ENCODE results near the gene CPVL. TPM values are rescaled to one million over a fixed set of nuclear protein-coding genes. Genes with fewer than 3 reads are reported as not detected.

The CPVL gene
- total RNA-seq, 3 donors from 2014 or later (not counting 1 experiment from before 2014, with no cell fraction given) = 4.9 to 11.6 (median 9.8) TPM

GRCh38 chr7:29005829-29006228 lies 140.5 kb downstream of the CPVL start:
- no peaks in the 10 kb centered on the region for H3K9me3 ChIP-seq (ENCODE audit: control insufficient read depth, insufficient read depth, low read length)
- H3K4me3 Mint-ChIP-seq = no peak overlapping the region
- H3K27me3 Mint-ChIP-seq (ENCODE audit: low read depth in 2 of 2) = peaks cover 4 to 26% of the 10 kb centered on the region in 2 donors
- ATAC-seq (no peak), DNase-seq (no peak)
- no peaks in the 10 kb centered on the region for H3K4me1 ChIP-seq (ENCODE audit: control insufficient read depth, insufficient read depth, low read length)
- no peak overlapping the region for H3K27ac ChIP-seq (ENCODE audit: low read length)
- no peaks in the 10 kb centered on the region for H3K36me3 Mint-ChIP-seq
- no peaks in the 10 kb centered on the region for H3K27me3 ChIP-seq (ENCODE audit: control insufficient read depth, insufficient read depth, low read length)
- H3K4me1 Mint-ChIP-seq = no peaks in the 10 kb centered on the region
- intact Hi-C loops (cut with micrococcal nuclease) = no loop called here
- no peak overlapping the region for H3K4me3 ChIP-seq (ENCODE audit: low read length)
- H3K27ac Mint-ChIP-seq = no peak overlapping the region
- no peaks in the 10 kb centered on the region for H3K9me3 Mint-ChIP-seq
- H3K36me3 ChIP-seq (ENCODE audit: control insufficient read depth, insufficient read depth, low read length) = no peaks in the 10 kb centered on the region
- no peak for TF ChIP-seq CTCF (IDR thresholded peaks at IDR 0.05)
- WGBS (ENCODE audit: insufficient coverage) = 92% methylated on average over 3 of the region's 3 CpGs

- no peaks in the 10 kb centered on the region for H3K4me1 ChIP-seq (ENCODE audit: control insufficient read depth, insufficient read depth, low read length)
- no peaks in the 10 kb centered on the region for H3K4me1 Mint-ChIP-seq
- intact Hi-C loops (cut with micrococcal nuclease) = no loop called here
- TF ChIP-seq CTCF (IDR thresholded peaks at IDR 0.05) = no peak
- H3K27me3 Mint-ChIP-seq (ENCODE audit: low read depth in 2 of 2) = peaks cover 6 to 30% of the 10 kb centered on the region in 2 donors
- WGBS (ENCODE audit: insufficient coverage) = 75% methylated on average over 1 of the region's 1 CpG
- no peak for DNase-seq
- H3K4me3 ChIP-seq (ENCODE audit: low read length) = no peak overlapping the region
- no peaks in the 10 kb centered on the region for H3K36me3 Mint-ChIP-seq
- no peaks in the 10 kb centered on the region for H3K9me3 Mint-ChIP-seq
- no peaks in the 10 kb centered on the region for H3K27me3 ChIP-seq (ENCODE audit: control insufficient read depth, insufficient read depth, low read length)
- no peaks in the 10 kb centered on the region for H3K36me3 ChIP-seq (ENCODE audit: control insufficient read depth, insufficient read depth, low read length)
- no peak overlapping the region for H3K27ac ChIP-seq (ENCODE audit: low read length)
- H3K9me3 ChIP-seq (ENCODE audit: control insufficient read depth, insufficient read depth, low read length) = no peaks in the 10 kb centered on the region
- ATAC-seq = no peak
- H3K27ac Mint-ChIP-seq = no peak overlapping the region
- H3K4me3 Mint-ChIP-seq = no peak overlapping the region
These were observed 140.9 kb downstream of the CPVL start for GRCh38 chr7:29005406-29005805.

GRCh38 chr7:29003703-29004102 lies 142.6 kb downstream of the CPVL start:
- Mint-ChIP-seq H3K4me3 (no peak overlapping the region), H3K27ac (no peak overlapping the region), H3K4me1 (no peaks in the 10 kb centered on the region), H3K27me3 (ENCODE audit: low read depth in 2 of 2) (peaks cover 9 to 30% of the 10 kb centered on the region in 2 donors), H3K9me3 (no peaks in the 10 kb centered on the region), H3K36me3 (no peaks in the 10 kb centered on the region)
- intact Hi-C loops (cut with micrococcal nuclease) = no loop called here
- WGBS (ENCODE audit: insufficient coverage) = 86% methylated on average over 5 of the region's 5 CpGs
- no peak overlapping the region for H3K4me3 ChIP-seq (ENCODE audit: low read length)
- DNase-seq = no peak
- no peaks in the 10 kb centered on the region for H3K4me1 ChIP-seq (ENCODE audit: control insufficient read depth, insufficient read depth, low read length)
- H3K9me3 ChIP-seq (ENCODE audit: control insufficient read depth, insufficient read depth, low read length) = no peaks in the 10 kb centered on the region
- no peaks in the 10 kb centered on the region for H3K27me3 ChIP-seq (ENCODE audit: control insufficient read depth, insufficient read depth, low read length)
- ATAC-seq = no peak
- H3K27ac ChIP-seq (ENCODE audit: low read length) = no peak overlapping the region
- TF ChIP-seq CTCF (IDR thresholded peaks at IDR 0.05) = no peak
- no peaks in the 10 kb centered on the region for H3K36me3 ChIP-seq (ENCODE audit: control insufficient read depth, insufficient read depth, low read length)

- intact Hi-C loops (cut with micrococcal nuclease) = no loop called here
- Mint-ChIP-seq H3K4me3 (no peak overlapping the region), H3K27me3 (ENCODE audit: low read depth in 2 of 2) (peaks cover 9 to 35% of the 10 kb centered on the region in 2 donors), H3K36me3 (no peaks in the 10 kb centered on the region), H3K27ac (no peak overlapping the region), H3K4me1 (no peaks in the 10 kb centered on the region), H3K9me3 (no peaks in the 10 kb centered on the region)
- 93% methylated on average over 2 of the region's 2 CpGs for WGBS (ENCODE audit: insufficient coverage)
- Histone ChIP-seq H3K9me3 (ENCODE audit: control insufficient read depth, insufficient read depth, low read length) (no peaks in the 10 kb centered on the region), H3K27me3 (ENCODE audit: control insufficient read depth, insufficient read depth, low read length) (no peaks in the 10 kb centered on the region), H3K4me3 (ENCODE audit: low read length) (no peak overlapping the region), H3K4me1 (ENCODE audit: control insufficient read depth, insufficient read depth, low read length) (no peaks in the 10 kb centered on the region), H3K27ac (ENCODE audit: low read length) (no peak overlapping the region), H3K36me3 (ENCODE audit: control insufficient read depth, insufficient read depth, low read length) (no peaks in the 10 kb centered on the region)
- no peak for TF ChIP-seq CTCF (IDR thresholded peaks at IDR 0.05)
- DNase-seq = no peak
- ATAC-seq = no peak
These were observed 145.6 kb downstream of the CPVL start for GRCh38 chr7:29000717-29001076.

Data from natural killer cell (primary cell).